Liver (tissue), 9 donors: ENCODE data around the gene CAPN2. TPM values are rescaled to one million over a fixed set of nuclear protein-coding genes. Genes with fewer than 3 reads are reported as not detected.

ENCODE experiments used
- DNase-seq: peaks from one replicate; pipeline ENCODE4 v3.0.0-alpha.2; 2017; ENCODE audit warnings: low spot score
- H3K27ac ChIP-seq, 2 donors: one replicate each; pipeline ENCODE4 v1.7.0; 2013; ENCODE audit warnings: inconsistent platforms in 2 of 2, low read length in 2 of 2, control low read depth in 1 of 2, low read depth in 1 of 2, mild to moderate bottlenecking in 1 of 2
- H3K27me3 ChIP-seq, 4 donors: one replicate each; pipeline versions ENCODE4 v1.6.1 to v1.7.0; 2013; ENCODE audit warnings: low read length in 3 of 4, inconsistent platforms in 1 of 4, mild to moderate bottlenecking in 1 of 4, moderate library complexity in 1 of 4; ENCODE audit not compliant: control insufficient read depth in 4 of 4, insufficient read depth in 4 of 4
- H3K36me3 ChIP-seq, 4 donors: one replicate each; pipeline versions ENCODE4 v1.6.1 to v1.7.0; 2013; ENCODE audit warnings: low read length in 3 of 4, mild to moderate bottlenecking in 3 of 4, low read depth in 1 of 4, moderate library complexity in 1 of 4; ENCODE audit not compliant: control insufficient read depth in 4 of 4, insufficient read depth in 3 of 4
- H3K4me1 ChIP-seq, 4 donors: one replicate each; pipeline versions ENCODE4 v1.6.1 to v1.7.0; 2013; ENCODE audit warnings: low read length in 3 of 4, mild to moderate bottlenecking in 3 of 4, moderate library complexity in 1 of 4; ENCODE audit not compliant: control insufficient read depth in 4 of 4, insufficient read depth in 4 of 4
- H3K4me3 ChIP-seq, 3 donors: one replicate each; pipeline versions ENCODE4 v1.6.1 to v1.7.0; 2013; ENCODE audit warnings: low read length in 3 of 3, control low read depth in 1 of 3, low read depth in 1 of 3, mild to moderate bottlenecking in 1 of 3
- H3K9ac ChIP-seq, 2 donors: one replicate each; pipeline ENCODE4 v1.7.0; 2013; ENCODE audit warnings: low read length in 2 of 2, mild to moderate bottlenecking in 2 of 2, moderate library complexity in 2 of 2, control low read depth in 1 of 2, low read depth in 1 of 2
- H3K9me3 ChIP-seq, 4 donors: one replicate each; pipeline versions ENCODE4 v1.6.1 to v1.7.0; 2013; ENCODE audit warnings: low read length in 3 of 4; ENCODE audit not compliant: control insufficient read depth in 4 of 4
- ATF3 ChIP-seq: IDR thresholded peaks from 2 replicates; pipeline ENCODE4 v1.6.1; 2016; ENCODE audit warnings: antibody characterized with exemption
- CTCF ChIP-seq: fragments of 150-350 bp; IDR thresholded peaks from 2 replicates; pipeline ENCODE4 v1.5.1; 2017; ENCODE audit warnings: improper control_type of control experiment, low read depth, low read length; ENCODE audit not compliant: missing input control
- EGR1 ChIP-seq, 2 donors: IDR thresholded peaks; 2 replicates each; pipeline ENCODE4 v1.6.1; 2016 to 2018; ENCODE audit warnings: antibody characterized with exemption in 2 of 2, low read depth in 2 of 2
- FOXA1 ChIP-seq: IDR thresholded peaks from 2 replicates; pipeline ENCODE4 v1.6.1; 2016; ENCODE audit warnings: antibody characterized with exemption
- FOXA2 ChIP-seq: IDR thresholded peaks from 2 replicates; pipeline ENCODE4 v1.6.1; 2016; ENCODE audit warnings: antibody characterized with exemption
- GABPA ChIP-seq, 2 donors: IDR thresholded peaks in 1 of 2; conservative IDR thresholded peaks in 1 of 2; 2 replicates each; pipeline ENCODE4 v1.6.1; 2016; ENCODE audit warnings: antibody characterized with exemption in 2 of 2, mild to moderate bottlenecking in 1 of 2, moderate library complexity in 1 of 2
- HNF4A ChIP-seq, 2 donors: conservative IDR thresholded peaks; 2 replicates each; pipeline ENCODE4 v1.6.1; 2016; ENCODE audit warnings: antibody characterized with exemption in 2 of 2, mild to moderate bottlenecking in 2 of 2
- HNF4G ChIP-seq: IDR thresholded peaks from 2 replicates; pipeline ENCODE4 v1.6.1; 2016; ENCODE audit warnings: antibody characterized with exemption
- JUND ChIP-seq, 2 donors: IDR thresholded peaks; 2 replicates each; pipeline ENCODE4 v1.6.1; 2016; ENCODE audit warnings: antibody characterized with exemption in 2 of 2
- MAX ChIP-seq: IDR thresholded peaks from 2 replicates; pipeline ENCODE4 v1.6.1; 2016; ENCODE audit warnings: antibody characterized with exemption
- NR2F2 ChIP-seq: IDR thresholded peaks from 2 replicates; pipeline ENCODE4 v1.6.1; 2016; ENCODE audit warnings: antibody characterized with exemption
- RAD21 ChIP-seq, 2 donors: IDR thresholded peaks; 2 replicates each; pipeline ENCODE4 v1.6.1; 2016; ENCODE audit warnings: antibody characterized with exemption in 2 of 2, mild to moderate bottlenecking in 2 of 2
- RXRA ChIP-seq, 2 donors: IDR thresholded peaks; 2 replicates each; pipeline ENCODE4 v1.6.1; 2017 to 2018; ENCODE audit warnings: antibody characterized with exemption in 2 of 2, mild to moderate bottlenecking in 1 of 2
- SP1 ChIP-seq: IDR thresholded peaks from 2 replicates; pipeline ENCODE4 v1.6.1; 2018; ENCODE audit warnings: antibody characterized with exemption, mild to moderate bottlenecking
- WGBS: extraction: QIAGEN DNeasy Blood & Tissue Kit; methylation state at CpG from one replicate; pipeline ENCODE4 v1.1.7; 2013; 5-methylcytosine and 5-hydroxymethylcytosine counted together
- polyA plus RNA-seq, 2 donors: library from polyadenylated mRNA; stranded (reverse) in 1 of 2; unstranded in 1 of 2; fragments of 200-250 nt in 1 of 2; fragments of >200 nt in 1 of 2; fragmentation: Nextera tagmentation in 1 of 2; extraction: Ambion mirVana in 1 of 2; gene quantifications; one replicate each; pipeline versions ENCODE4 v1.2.1 to v1.2.3, GENCODE V29; 2013 to 2015
- total RNA-seq, 2 donors: library from RNA; depleted of rRNA; stranded (reverse); fragments of >200 nt; gene quantifications; one replicate each; pipeline ENCODE4 v1.2.3, GENCODE V29; 2014
- TF ChIP-seq, protein P1 (sequence below): IDR thresholded peaks from 2 replicates; pipeline ENCODE4 v1.6.1; 2016; ENCODE audit warnings: antibody characterized with exemption
- TF ChIP-seq, protein P2 (sequence below): IDR thresholded peaks from 2 replicates; pipeline ENCODE4 v1.6.1; 2016; ENCODE audit warnings: antibody characterized with exemption, mild to moderate bottlenecking
- donor health status: healthy.
- donor health status: healthy.
- donor health status: healthy.
- donor health status: healthy.
- donor health status: healthy.

CAPN2 gene
- total and polyA plus RNA-seq, 4 donors: 11.2 to 20.7 (median 15.5) TPM

DNA sequence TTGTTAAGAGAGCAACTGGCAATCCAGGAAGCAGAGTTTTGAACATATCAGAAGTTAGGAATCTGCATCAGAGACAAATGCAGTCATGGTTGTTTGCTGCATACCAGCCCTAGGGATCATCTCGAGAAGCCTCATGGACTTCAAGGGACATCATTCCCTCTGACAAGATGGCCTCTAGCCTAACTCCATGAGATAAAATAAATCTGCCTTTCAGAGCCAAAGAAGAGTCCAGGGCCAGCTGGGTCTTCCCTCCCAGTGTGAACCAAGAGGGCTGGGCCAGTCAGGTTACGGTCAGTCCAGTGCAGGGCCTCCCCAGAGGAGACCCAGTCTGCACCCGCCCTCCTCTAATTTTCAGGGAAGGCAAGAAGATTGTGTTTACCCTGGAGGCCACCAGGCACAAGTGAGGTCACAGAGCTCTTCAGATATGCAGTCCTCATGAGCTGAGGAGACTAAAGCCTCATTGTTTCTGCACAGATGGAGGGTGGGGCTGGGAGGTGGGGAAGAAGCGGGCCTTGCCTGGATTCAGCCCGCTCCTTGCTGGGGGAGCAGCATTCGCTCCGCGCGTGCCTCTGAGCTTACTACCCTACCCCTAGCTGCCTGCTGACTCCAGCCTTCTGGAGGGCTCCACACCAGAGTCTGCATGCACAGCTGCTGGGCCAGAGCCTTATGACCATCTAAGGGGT, 52.8 kb downstream of the CAPN2 start:
- H3K27me3 ChIP-seq: no peaks in the 10 kb centered on the region
- no peak overlapping the region for H3K9ac ChIP-seq
- no peak overlapping the region for H3K27ac ChIP-seq
- H3K36me3 ChIP-seq: peaks cover 0 to 3% (median under 1%) of the 10 kb centered on the region in 4 donors
- TF ChIP-seq FOXA2: no peak
- no peak for TF ChIP-seq SP1
- no peak for TF ChIP-seq HNF4A (conservative IDR thresholded peaks at IDR 0.05)
- TF ChIP-seq, protein P1, sequence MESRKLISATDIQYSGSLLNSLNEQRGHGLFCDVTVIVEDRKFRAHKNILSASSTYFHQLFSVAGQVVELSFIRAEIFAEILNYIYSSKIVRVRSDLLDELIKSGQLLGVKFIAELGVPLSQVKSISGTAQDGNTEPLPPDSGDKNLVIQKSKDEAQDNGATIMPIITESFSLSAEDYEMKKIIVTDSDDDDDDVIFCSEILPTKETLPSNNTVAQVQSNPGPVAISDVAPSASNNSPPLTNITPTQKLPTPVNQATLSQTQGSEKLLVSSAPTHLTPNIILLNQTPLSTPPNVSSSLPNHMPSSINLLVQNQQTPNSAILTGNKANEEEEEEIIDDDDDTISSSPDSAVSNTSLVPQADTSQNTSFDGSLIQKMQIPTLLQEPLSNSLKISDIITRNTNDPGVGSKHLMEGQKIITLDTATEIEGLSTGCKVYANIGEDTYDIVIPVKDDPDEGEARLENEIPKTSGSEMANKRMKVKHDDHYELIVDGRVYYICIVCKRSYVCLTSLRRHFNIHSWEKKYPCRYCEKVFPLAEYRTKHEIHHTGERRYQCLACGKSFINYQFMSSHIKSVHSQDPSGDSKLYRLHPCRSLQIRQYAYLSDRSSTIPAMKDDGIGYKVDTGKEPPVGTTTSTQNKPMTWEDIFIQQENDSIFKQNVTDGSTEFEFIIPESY: no peak
- no peaks in the 10 kb centered on the region for H3K9me3 ChIP-seq
- DNase-seq: no peak
- H3K4me1 ChIP-seq: no peaks in the 10 kb centered on the region
- WGBS: 81% methylated on average over 9 of the region's 9 CpGs
- no peak overlapping the region for H3K4me3 ChIP-seq

DNA sequence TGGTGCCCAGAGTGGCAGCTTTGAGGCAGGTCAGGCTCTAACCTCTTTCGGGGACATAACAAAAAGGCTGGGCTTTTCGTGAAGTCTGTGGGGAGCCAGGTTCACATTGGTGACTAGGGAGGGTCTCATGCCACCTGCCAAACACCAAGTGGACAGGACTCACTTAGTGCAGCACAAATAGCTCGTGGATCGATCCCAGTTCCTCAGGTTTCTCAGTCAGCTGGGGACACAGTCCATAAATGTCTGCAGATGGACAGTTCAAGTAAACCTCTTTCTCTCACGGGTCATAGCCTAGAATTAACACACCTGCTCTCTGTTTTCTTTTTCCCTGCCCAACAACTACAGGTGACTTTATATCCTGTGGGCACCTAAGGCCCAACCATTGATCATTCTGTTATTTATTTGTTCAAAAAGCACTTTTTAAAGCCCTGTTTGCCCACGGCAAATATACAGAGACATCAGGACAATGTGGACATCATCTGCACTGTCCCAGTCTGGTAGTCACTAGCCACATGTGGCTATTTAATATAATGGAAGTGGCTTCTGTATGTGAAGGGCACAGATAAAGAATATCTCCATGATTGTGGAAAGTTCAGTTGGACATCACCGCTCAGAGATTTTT, 53.5 kb downstream of the CAPN2 start:
- H3K4me1 ChIP-seq: no peaks in the 10 kb centered on the region
- H3K9me3 ChIP-seq: no peaks in the 10 kb centered on the region
- TF ChIP-seq JUND (IDR thresholded peaks at IDR 0.05): no peak
- TF ChIP-seq FOXA2: no peak
- TF ChIP-seq GABPA (IDR thresholded peaks at IDR 0.05 in 1 of 2, conservative IDR thresholded peaks at IDR 0.05 in 1 of 2): no peak
- no peak for TF ChIP-seq CTCF
- no peak for TF ChIP-seq MAX
- no peak for TF ChIP-seq NR2F2
- no peak for TF ChIP-seq ATF3
- TF ChIP-seq, protein P2, sequence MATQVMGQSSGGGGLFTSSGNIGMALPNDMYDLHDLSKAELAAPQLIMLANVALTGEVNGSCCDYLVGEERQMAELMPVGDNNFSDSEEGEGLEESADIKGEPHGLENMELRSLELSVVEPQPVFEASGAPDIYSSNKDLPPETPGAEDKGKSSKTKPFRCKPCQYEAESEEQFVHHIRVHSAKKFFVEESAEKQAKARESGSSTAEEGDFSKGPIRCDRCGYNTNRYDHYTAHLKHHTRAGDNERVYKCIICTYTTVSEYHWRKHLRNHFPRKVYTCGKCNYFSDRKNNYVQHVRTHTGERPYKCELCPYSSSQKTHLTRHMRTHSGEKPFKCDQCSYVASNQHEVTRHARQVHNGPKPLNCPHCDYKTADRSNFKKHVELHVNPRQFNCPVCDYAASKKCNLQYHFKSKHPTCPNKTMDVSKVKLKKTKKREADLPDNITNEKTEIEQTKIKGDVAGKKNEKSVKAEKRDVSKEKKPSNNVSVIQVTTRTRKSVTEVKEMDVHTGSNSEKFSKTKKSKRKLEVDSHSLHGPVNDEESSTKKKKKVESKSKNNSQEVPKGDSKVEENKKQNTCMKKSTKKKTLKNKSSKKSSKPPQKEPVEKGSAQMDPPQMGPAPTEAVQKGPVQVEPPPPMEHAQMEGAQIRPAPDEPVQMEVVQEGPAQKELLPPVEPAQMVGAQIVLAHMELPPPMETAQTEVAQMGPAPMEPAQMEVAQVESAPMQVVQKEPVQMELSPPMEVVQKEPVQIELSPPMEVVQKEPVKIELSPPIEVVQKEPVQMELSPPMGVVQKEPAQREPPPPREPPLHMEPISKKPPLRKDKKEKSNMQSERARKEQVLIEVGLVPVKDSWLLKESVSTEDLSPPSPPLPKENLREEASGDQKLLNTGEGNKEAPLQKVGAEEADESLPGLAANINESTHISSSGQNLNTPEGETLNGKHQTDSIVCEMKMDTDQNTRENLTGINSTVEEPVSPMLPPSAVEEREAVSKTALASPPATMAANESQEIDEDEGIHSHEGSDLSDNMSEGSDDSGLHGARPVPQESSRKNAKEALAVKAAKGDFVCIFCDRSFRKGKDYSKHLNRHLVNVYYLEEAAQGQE: no peak
- TF ChIP-seq FOXA1: no peak
- no peak for TF ChIP-seq HNF4G
- TF ChIP-seq, protein P1: no peak
- TF ChIP-seq EGR1 (IDR thresholded peaks at IDR 0.05; ENCODE audit: low read depth in 2 of 2): no peak
- no peak for TF ChIP-seq HNF4A (conservative IDR thresholded peaks at IDR 0.05)
- no peak for TF ChIP-seq SP1
- no peak for TF ChIP-seq RAD21 (IDR thresholded peaks at IDR 0.05)
- TF ChIP-seq RXRA (IDR thresholded peaks at IDR 0.05): no peak
- no peak for DNase-seq
- WGBS: 75% methylated on average over 7 of the region's 7 CpGs
- no peak overlapping the region for H3K27ac ChIP-seq
- no peak overlapping the region for H3K4me3 ChIP-seq
- H3K9ac ChIP-seq: no peak overlapping the region
- H3K27me3 ChIP-seq: no peaks in the 10 kb centered on the region
- H3K36me3 ChIP-seq: peaks cover 0 to 7% (median 2%) of the 10 kb centered on the region in 4 donors
